ENCODE results near the gene VRK3.
A peak's percentile ranks its signal among the peaks of the same experiment; 100 is the strongest.

The VRK3 gene

GRCh38 chr19:49929611-49930482 is 95.3 kb downstream of the VRK3 start:
- peak; percentile 95 for DNase-seq

- peak; percentile 95 for DNase-seq
Measured at GRCh38 chr19:49929121-49929610, 96.0 kb downstream of the VRK3 start, which contains the start of the genes ATF5 and NUP62. Gene ATF5 (plus strand): TSS chr19:49929205. CDS start chr19:49930851, 1,646 bp downstream. Gene NUP62 (minus strand): TSS chr19:49929504. CDS start chr19:49909807, 19,697 bp downstream.

- DNase-seq, result no peak
Measured at GRCh38 chr19:49927526-49928264, 97.5 kb downstream of the VRK3 start.

- no peak for DNase-seq
Measured at GRCh38 chr19:49926515-49926914, 98.7 kb downstream of the VRK3 start.
